Upper lobe of left lung (tissue), 6 donors: ENCODE measurements around the gene ATXN7. TPM values are rescaled to one million over a fixed set of nuclear protein-coding genes. Genes with fewer than 3 reads are reported as not detected.

Source experiments
- ATAC-seq, 2 donors: fragments of 200-7000 bp; cut with Tn5 transposase; one replicate each; pipeline ENCODE4 v1.9.1; 2022; ENCODE audit warnings: mild to moderate bottlenecking in 2 of 2, moderate library complexity in 2 of 2; ENCODE audit not compliant: low FRiP score in 2 of 2
- DNase-seq, 2 donors: peaks; one replicate each; pipeline ENCODE4 v3.0.0-alpha.2; 2019 to 2020
- H3K27ac ChIP-seq, 4 donors: fragments of 200-600 bp; sonication (generic); one replicate each; pipeline ENCODE4 v1.5.1; 2016 to 2019
- H3K27me3 ChIP-seq, 4 donors: fragments of 200-600 bp; sonication (generic); one replicate each; pipeline ENCODE4 v1.5.1; 2017 to 2019
- H3K36me3 ChIP-seq, 4 donors: fragments of 200-600 bp; sonication (generic); one replicate each; pipeline ENCODE4 v1.5.1; 2016 to 2019
- H3K4me1 ChIP-seq, 4 donors: fragments of 200-600 bp; sonication (generic); one replicate each; pipeline ENCODE4 v1.5.1; 2018 to 2019
- H3K4me3 ChIP-seq, 4 donors: fragments of 200-600 bp; sonication (generic); one replicate each; pipeline ENCODE4 v1.5.1; 2017 to 2019; ENCODE audit warnings: mild to moderate bottlenecking in 2 of 4, moderate library complexity in 1 of 4
- H3K9me3 ChIP-seq, 4 donors: fragments of 200-600 bp; sonication (generic); one replicate each; pipeline ENCODE4 v1.5.1; 2018 to 2019
- EP300 ChIP-seq, 4 donors: sonication (generic); formaldehyde crosslinking; IDR thresholded peaks; one replicate each; pipeline ENCODE4 v1.5.1; 2017; ENCODE audit warnings: antibody characterized with exemption in 4 of 4, control low read depth in 2 of 4
- POLR2A ChIP-seq, 4 donors: fragments of 450-650 bp; IDR thresholded peaks; one replicate each; pipeline ENCODE4 v1.5.1; 2016 to 2017; ENCODE audit warnings: antibody characterized with exemption in 4 of 4, mild to moderate bottlenecking in 2 of 4
- POLR2AphosphoS5 ChIP-seq, 2 donors: sonication (generic); formaldehyde crosslinking; IDR thresholded peaks; one replicate each; pipeline ENCODE4 v1.5.1; 2017; ENCODE audit warnings: antibody characterized with exemption in 2 of 2
- WGBS, 2 donors: methylation state at CpG; one replicate each; pipeline ENCODE4 v1.1.5; 2017 to 2018; 5-methylcytosine and 5-hydroxymethylcytosine counted together
- total RNA-seq, 6 donors: library from RNA; depleted of rRNA in 4 of 6; stranded (reverse); fragments of >200 nt in 4 of 6; gene quantifications; one replicate each; pipeline versions ENCODE4 v1.1.0 to v1.2.1, GENCODE V29; 2016 to 2021
- TF ChIP-seq, protein P1 (sequence below), 6 experiments: fragments of 450-650 bp in 4 of 6; fragments of 200-600 bp in 2 of 6; sonication (generic) in 2 of 6; IDR thresholded peaks; one replicate each; pipeline ENCODE4 v1.5.1; 2016 to 2019; ENCODE audit warnings: antibody characterized with exemption in 6 of 6
- donor health status: DM: no; HTN: no; CAD: no; lungs with moderate emphysema.
- donor health status: DM: no; HTN: yes; CAD: no; lungs with severe emphysema.

The ATXN7 gene
- total RNA-seq, 6 donors from 2014 or later: 29.5 to 83.8 (median 42.3) TPM

DNA sequence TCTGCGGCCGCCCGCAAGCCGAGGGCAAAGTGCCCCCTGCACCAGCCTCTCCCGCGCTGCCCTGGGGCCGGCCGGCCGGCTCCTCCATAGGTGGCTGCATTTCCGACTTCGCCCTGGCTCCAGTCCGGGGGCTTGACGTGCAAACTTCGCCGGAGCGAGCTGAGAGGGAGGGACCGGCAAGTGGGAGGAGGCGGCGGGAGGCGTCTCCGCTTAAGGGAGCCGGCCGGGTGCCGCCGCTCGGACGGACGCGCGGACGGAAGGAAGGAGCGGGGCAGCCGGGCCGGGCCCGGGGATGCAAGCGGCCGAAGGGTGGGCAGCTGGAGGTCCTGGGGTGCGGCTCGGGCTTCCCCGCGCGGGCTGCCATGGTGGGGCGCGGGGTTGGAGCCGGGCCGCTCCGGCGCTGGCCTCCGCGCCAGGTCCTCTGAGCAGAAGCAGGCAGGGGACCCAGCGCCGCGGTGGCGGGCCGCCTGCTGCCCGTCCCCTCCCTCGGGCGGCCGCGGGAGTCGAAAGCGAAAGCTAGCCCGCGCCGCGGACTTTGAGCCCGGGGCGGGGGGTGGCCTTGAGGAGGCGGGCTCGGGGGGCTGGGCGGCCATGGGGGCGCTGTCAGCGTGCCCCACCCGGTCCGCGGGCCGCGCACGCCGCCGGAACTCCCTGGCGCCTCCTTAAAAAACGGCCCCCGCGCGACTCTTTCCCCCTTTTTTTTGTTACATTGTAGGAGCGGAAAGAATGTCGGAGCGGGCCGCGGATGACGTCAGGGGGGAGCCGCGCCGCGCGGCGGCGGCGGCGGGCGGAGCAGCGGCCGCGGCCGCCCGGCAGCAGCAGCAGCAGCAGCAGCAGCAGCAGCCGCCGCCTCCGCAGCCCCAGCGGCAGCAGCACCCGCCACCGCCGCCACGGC, 48.5 kb downstream of the ATXN7 start, which contains the start of gene SCAANT1:
Gene SCAANT1, minus strand, starts transcription at position 511 of the 895 bp plus-strand sequence.
- peaks cover 22 to 35% (median 26%) of the 10 kb centered on the region in 4 donors for H3K4me1 ChIP-seq
- H3K4me3 ChIP-seq: peak within 1 kb of the TSS; percentile 63 to 93 (median 86)
- H3K27me3 ChIP-seq: no peaks in the 10 kb centered on the region
- peaks cover 0 to 22% (median 5%) of the 10 kb centered on the region in 4 donors for H3K36me3 ChIP-seq
- peak; percentile 94 to 95 for ATAC-seq
- peak; percentile 92 to 96 for DNase-seq
- no peaks in the 10 kb centered on the region for H3K9me3 ChIP-seq
- 0 to 1% methylated on average over 29 to 95 of the region's 115 CpGs for WGBS, 2 donors
- TF ChIP-seq POLR2AphosphoS5 (IDR thresholded peaks at IDR 0.05) (peak; percentile 26 to 74), EP300 (IDR thresholded peaks at IDR 0.05) (no peak), POLR2A (IDR thresholded peaks at IDR 0.05) (peak in 3 of 4 donors; percentile 64 to 88 (median 83))
- TF ChIP-seq, protein P1, sequence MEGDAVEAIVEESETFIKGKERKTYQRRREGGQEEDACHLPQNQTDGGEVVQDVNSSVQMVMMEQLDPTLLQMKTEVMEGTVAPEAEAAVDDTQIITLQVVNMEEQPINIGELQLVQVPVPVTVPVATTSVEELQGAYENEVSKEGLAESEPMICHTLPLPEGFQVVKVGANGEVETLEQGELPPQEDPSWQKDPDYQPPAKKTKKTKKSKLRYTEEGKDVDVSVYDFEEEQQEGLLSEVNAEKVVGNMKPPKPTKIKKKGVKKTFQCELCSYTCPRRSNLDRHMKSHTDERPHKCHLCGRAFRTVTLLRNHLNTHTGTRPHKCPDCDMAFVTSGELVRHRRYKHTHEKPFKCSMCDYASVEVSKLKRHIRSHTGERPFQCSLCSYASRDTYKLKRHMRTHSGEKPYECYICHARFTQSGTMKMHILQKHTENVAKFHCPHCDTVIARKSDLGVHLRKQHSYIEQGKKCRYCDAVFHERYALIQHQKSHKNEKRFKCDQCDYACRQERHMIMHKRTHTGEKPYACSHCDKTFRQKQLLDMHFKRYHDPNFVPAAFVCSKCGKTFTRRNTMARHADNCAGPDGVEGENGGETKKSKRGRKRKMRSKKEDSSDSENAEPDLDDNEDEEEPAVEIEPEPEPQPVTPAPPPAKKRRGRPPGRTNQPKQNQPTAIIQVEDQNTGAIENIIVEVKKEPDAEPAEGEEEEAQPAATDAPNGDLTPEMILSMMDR (IDR thresholded peaks at IDR 0.05): peak in 4 of 6 experiments; percentile 26 to 64 (median 46)
- peak within 1 kb of the TSS; percentile 95 to 100 (median 98) for H3K27ac ChIP-seq

DNA sequence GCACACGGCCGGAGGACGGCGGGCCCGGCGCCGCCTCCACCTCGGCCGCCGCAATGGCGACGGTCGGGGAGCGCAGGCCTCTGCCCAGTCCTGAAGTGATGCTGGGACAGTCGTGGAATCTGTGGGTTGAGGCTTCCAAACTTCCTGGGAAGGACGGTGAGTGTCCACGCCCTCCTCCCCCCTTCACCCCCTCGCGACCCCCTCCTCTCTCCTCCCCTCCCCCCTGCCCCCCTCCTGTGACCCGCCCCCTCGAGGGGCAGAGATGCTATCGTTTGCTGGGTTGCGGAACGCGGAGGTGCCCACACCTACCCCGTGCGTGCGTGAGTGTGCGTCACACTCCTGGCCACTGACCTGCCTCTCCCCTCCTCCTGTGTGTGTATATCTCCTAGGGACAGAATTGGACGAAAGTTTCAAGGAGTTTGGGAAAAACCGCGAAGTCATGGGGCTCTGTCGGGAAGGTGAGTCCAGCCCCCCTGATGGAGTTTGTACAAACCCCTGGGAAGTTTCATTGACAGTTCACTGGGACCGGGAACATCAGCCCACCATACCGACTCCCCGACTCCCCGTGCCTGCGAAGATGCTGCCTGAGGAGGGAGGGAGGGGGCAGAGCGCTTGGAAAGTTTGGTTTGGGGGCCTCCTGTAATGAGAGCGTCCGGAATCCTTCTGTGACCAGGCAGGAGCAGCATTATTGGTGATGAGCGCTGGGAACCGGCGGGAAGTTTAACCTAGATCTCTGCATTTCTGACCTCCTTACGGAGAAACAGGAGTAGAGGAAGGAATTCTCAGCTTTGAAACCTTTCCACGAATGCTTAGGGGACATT, 49.3 kb downstream of the ATXN7 start:
- peaks cover 0 to 30% (median 7%) of the 10 kb centered on the region in 4 donors for H3K36me3 ChIP-seq
- ATAC-seq (peak; percentile 40 to 84), DNase-seq (peak in 1 of 2 donors; percentile 84)
- 11 to 14% methylated on average over 22 to 33 of the region's 46 CpGs for WGBS, 2 donors
- H3K27ac ChIP-seq: peak overlapping the region; percentile 95 to 100 (median 98)
- H3K4me1 ChIP-seq: peaks cover 22 to 35% (median 26%) of the 10 kb centered on the region in 4 donors
- no peaks in the 10 kb centered on the region for H3K9me3 ChIP-seq
- no peak for TF ChIP-seq POLR2A (IDR thresholded peaks at IDR 0.05)
- peak in 1 of 2 donors; percentile 50 for TF ChIP-seq POLR2AphosphoS5 (IDR thresholded peaks at IDR 0.05)
- TF ChIP-seq EP300 (IDR thresholded peaks at IDR 0.05): peak in 1 of 4 donors; percentile 36
- TF ChIP-seq, protein P1 (IDR thresholded peaks at IDR 0.05): no peak
- peak overlapping the region; percentile 58 to 93 (median 86) for H3K4me3 ChIP-seq
- H3K27me3 ChIP-seq: no peaks in the 10 kb centered on the region

DNA sequence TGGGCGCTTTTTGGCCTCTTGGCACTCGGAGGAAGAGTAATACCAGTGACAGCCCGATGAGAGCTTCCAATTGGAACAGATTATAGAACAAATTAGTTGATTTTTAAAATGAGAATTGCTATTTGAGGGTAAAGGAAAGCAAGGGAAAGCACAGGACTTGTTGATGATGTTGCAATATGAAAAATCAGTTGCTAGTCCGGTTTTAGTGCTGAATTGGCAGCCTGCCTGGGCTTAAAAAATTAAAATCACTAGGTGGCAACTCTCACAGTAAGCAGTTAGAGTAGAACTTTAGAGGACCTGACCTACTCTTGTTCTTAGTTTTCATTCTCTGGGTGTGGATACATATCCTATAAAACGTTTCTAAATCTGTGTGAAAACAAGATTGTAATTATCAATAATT, 50.6 kb downstream of the ATXN7 start:
- Histone ChIP-seq H3K27me3 (no peaks in the 10 kb centered on the region), H3K36me3 (peaks cover 0 to 38% (median 8%) of the 10 kb centered on the region in 4 donors), H3K4me1 (peaks cover 22 to 35% (median 26%) of the 10 kb centered on the region in 4 donors), H3K4me3 (peak overlapping the region in 2 of 4 donors; percentile 4 to 91), H3K27ac (peak overlapping the region; percentile 95 to 100 (median 98)), H3K9me3 (no peaks in the 10 kb centered on the region)
- DNase-seq: peak in 1 of 2 donors; percentile 56
- WGBS, 2 donors: 33 to 45% methylated on average over 5 of the region's 5 CpGs
- TF ChIP-seq POLR2AphosphoS5 (IDR thresholded peaks at IDR 0.05): no peak
- TF ChIP-seq, protein P1 (IDR thresholded peaks at IDR 0.05): peak in 1 of 6 experiments; percentile 25
- no peak for ATAC-seq

DNA sequence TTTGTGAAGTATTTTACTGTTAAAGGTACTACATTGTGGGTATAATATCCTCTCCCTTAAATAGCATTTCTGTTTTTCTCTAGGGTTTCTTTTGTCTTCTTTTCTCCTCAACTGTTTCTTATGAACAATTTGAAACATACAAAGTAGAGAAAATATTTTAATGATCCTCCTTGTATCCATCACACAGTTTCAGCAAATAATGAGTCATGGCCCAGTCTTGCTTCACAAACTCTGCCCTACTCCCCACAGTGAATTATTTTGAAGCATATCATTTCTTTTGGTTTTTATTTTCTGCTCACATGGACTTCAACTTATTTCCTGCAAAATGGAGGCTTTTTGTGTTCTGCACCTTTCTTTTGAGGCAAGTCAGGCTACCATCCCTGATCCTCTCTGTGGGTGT, 54.7 kb downstream of the ATXN7 start:
- peaks cover 0 to 52% (median 10%) of the 10 kb centered on the region in 4 donors for H3K36me3 ChIP-seq
- no peak for ATAC-seq
- TF ChIP-seq POLR2AphosphoS5 (IDR thresholded peaks at IDR 0.05) (no peak), POLR2A (IDR thresholded peaks at IDR 0.05) (no peak), EP300 (IDR thresholded peaks at IDR 0.05) (no peak)
- TF ChIP-seq, protein P1 (IDR thresholded peaks at IDR 0.05): no peak

More for the DNA sequence above, 54.7 kb downstream of the ATXN7 start:
- Histone ChIP-seq H3K4me3 (no peak overlapping the region), H3K27me3 (no peaks in the 10 kb centered on the region), H3K27ac (no peak overlapping the region), H3K4me1 (peaks cover 12 to 30% (median 18%) of the 10 kb centered on the region in 4 donors), H3K9me3 (no peaks in the 10 kb centered on the region)
- no peak for DNase-seq
